H9 (cell line): Measurements from ENCODE around the gene ZBTB44. TPM values are rescaled to one million over a fixed set of nuclear protein-coding genes. Genes with fewer than 3 reads are reported as not detected.

Experiments
- DNase-seq: peaks from one replicate; pipeline ENCODE4 v3.0.0-alpha.2; 2017
- H2AFZ ChIP-seq: one replicate; pipeline ENCODE4 v1.6.1; 2013; ENCODE audit warnings: mild to moderate bottlenecking, low read length, control low read depth, moderate library complexity
- H2AK5ac ChIP-seq: 2 replicates; pipeline ENCODE4 v1.6.1; 2013; ENCODE audit warnings: low read length, control low read depth, mixed read lengths; ENCODE audit not compliant: insufficient read length
- H2BK120ac ChIP-seq: one replicate; pipeline ENCODE4 v1.6.1; 2013; ENCODE audit warnings: low read depth, mild to moderate bottlenecking, low read length, control low read depth, inconsistent platforms; ENCODE audit not compliant: poor library complexity, severe bottlenecking
- H2BK12ac ChIP-seq: 2 replicates; pipeline ENCODE4 v1.6.1; 2013; ENCODE audit warnings: low read length, control low read depth, mixed read lengths, low read depth; ENCODE audit not compliant: insufficient read length
- H2BK15ac ChIP-seq: 2 replicates; pipeline ENCODE4 v1.6.1; 2013; ENCODE audit warnings: low read depth, low read length, control low read depth
- H2BK20ac ChIP-seq: one replicate; pipeline ENCODE4 v1.6.1; 2013; ENCODE audit warnings: low read depth, mild to moderate bottlenecking, low read length, control low read depth, inconsistent platforms; ENCODE audit not compliant: poor library complexity, severe bottlenecking
- H2BK5ac ChIP-seq: 2 replicates; pipeline ENCODE4 v1.6.1; 2013; ENCODE audit warnings: low read length, control low read depth, mixed read lengths; ENCODE audit not compliant: insufficient read length
- H3K14ac ChIP-seq: 2 replicates; pipeline ENCODE4 v1.6.1; 2013; ENCODE audit warnings: low read length, control low read depth; ENCODE audit not compliant: insufficient read depth
- H3K18ac ChIP-seq: 2 replicates; pipeline ENCODE4 v1.6.1; 2013; ENCODE audit warnings: low read depth, mild to moderate bottlenecking, mixed read lengths, low read length, control low read depth; ENCODE audit not compliant: insufficient read length
- H3K23ac ChIP-seq: 2 replicates; pipeline ENCODE4 v1.6.1; 2013; ENCODE audit warnings: low read length, control low read depth, mixed read lengths, low read depth; ENCODE audit not compliant: insufficient read length
- H3K23me2 ChIP-seq: 2 replicates; pipeline ENCODE4 v1.6.1; 2013; ENCODE audit warnings: low read depth, mild to moderate bottlenecking, mixed read lengths, low read length, control low read depth; ENCODE audit not compliant: insufficient read length, poor library complexity, severe bottlenecking
- H3K27ac ChIP-seq: 2 replicates; pipeline ENCODE4 v1.5.1; 2013; ENCODE audit warnings: low read length, control low read depth, mixed read lengths, low read depth; ENCODE audit not compliant: insufficient read length
- H3K27me3 ChIP-seq: 2 replicates; pipeline ENCODE4 v1.6.1; 2013; ENCODE audit warnings: low read length, control low read depth, inconsistent platforms; ENCODE audit not compliant: insufficient read depth
- H3K4ac ChIP-seq: 2 replicates; pipeline ENCODE4 v1.6.1; 2013; ENCODE audit warnings: low read depth, mild to moderate bottlenecking, control low read depth, inconsistent platforms, low read length, moderate library complexity
- H3K4me1 ChIP-seq: 2 replicates; pipeline ENCODE4 v1.6.1; 2013; ENCODE audit warnings: low read length, control low read depth, inconsistent platforms; ENCODE audit not compliant: insufficient read depth
- H3K4me2 ChIP-seq: 2 replicates; pipeline ENCODE4 v1.6.1; 2013; ENCODE audit warnings: low read length, control low read depth, mixed read lengths; ENCODE audit not compliant: insufficient read length, insufficient read depth
- H3K56ac ChIP-seq: 2 replicates; pipeline ENCODE4 v1.6.1; 2013; ENCODE audit warnings: low read depth, mild to moderate bottlenecking, mixed read lengths, low read length, control low read depth; ENCODE audit not compliant: insufficient read length
- H3K79me1 ChIP-seq: 2 replicates; pipeline ENCODE4 v1.6.1; 2013; ENCODE audit warnings: low read depth, mild to moderate bottlenecking, moderate library complexity, low read length, control low read depth, inconsistent platforms; ENCODE audit not compliant: insufficient read depth, poor library complexity, severe bottlenecking
- H3K79me2 ChIP-seq: 2 replicates; pipeline ENCODE4 v1.6.1; 2013; ENCODE audit warnings: low read length, control low read depth, inconsistent platforms; ENCODE audit not compliant: insufficient read depth
- H3K9ac ChIP-seq: 2 replicates; pipeline ENCODE4 v1.6.1; 2013; ENCODE audit warnings: low read length, control low read depth, mixed read lengths; ENCODE audit not compliant: insufficient read length; ENCODE audit errors: extremely low read depth
- H3K9me3 ChIP-seq: one replicate; pipeline ENCODE4 v1.6.1; 2013; ENCODE audit warnings: low read depth, low read length, inconsistent platforms; ENCODE audit not compliant: control insufficient read depth
- H3T11ph ChIP-seq: one replicate; pipeline ENCODE4 v1.6.1; 2013; ENCODE audit warnings: mild to moderate bottlenecking, low read length, control low read depth, inconsistent platforms
- H4K20me1 ChIP-seq: one replicate; pipeline ENCODE4 v1.6.1; 2013; ENCODE audit not compliant: control insufficient read depth, insufficient read length, insufficient read depth
- H4K5ac ChIP-seq: 2 replicates; pipeline ENCODE4 v1.6.1; 2013; ENCODE audit warnings: low read depth, mild to moderate bottlenecking, mixed read lengths, low read length, control low read depth; ENCODE audit not compliant: insufficient read length
- H4K8ac ChIP-seq: replicated peaks from 2 replicates; pipeline ENCODE4 v1.6.1; 2013; ENCODE audit warnings: low read length, control low read depth, mixed read lengths, low read depth; ENCODE audit not compliant: insufficient read length
- H4K91ac ChIP-seq: 2 replicates; pipeline ENCODE4 v1.6.1; 2013; ENCODE audit warnings: low read depth, mild to moderate bottlenecking, moderate library complexity, mixed read lengths, low read length, control low read depth; ENCODE audit not compliant: insufficient read length
- H3K27ac Mint-ChIP-seq, 3 experiments: 2 replicates in 2 of 3; 3 replicates in 1 of 3; pipeline ENCODE4 v1.8.0; 2020 to 2021; ENCODE audit warnings: mixed read lengths in 3 of 3, mild to moderate bottlenecking in 1 of 3, moderate library complexity in 1 of 3
- H3K27me3 Mint-ChIP-seq: 2 replicates; pipeline ENCODE4 v1.8.0; 2021; ENCODE audit warnings: low read depth, mild to moderate bottlenecking, moderate library complexity, mixed read lengths
- H3K36me3 Mint-ChIP-seq, 3 experiments: 2 replicates in 2 of 3; 3 replicates in 1 of 3; pipeline ENCODE4 v1.8.0; 2020 to 2021; ENCODE audit warnings: low read depth in 3 of 3, mixed read lengths in 3 of 3; ENCODE audit not compliant: insufficient read depth in 1 of 3
- H3K4me1 Mint-ChIP-seq, 2 experiments: 2 replicates each; pipeline ENCODE4 v1.8.0; 2020; ENCODE audit warnings: mixed read lengths in 2 of 2
- H3K4me3 Mint-ChIP-seq, 2 experiments: 2 replicates in 1 of 2; 3 replicates in 1 of 2; pipeline ENCODE4 v1.8.0; 2020 to 2021; ENCODE audit warnings: mild to moderate bottlenecking in 2 of 2, mixed read lengths in 2 of 2, moderate library complexity in 1 of 2
- H3K9me3 Mint-ChIP-seq, 2 experiments: 2 replicates in 1 of 2; 3 replicates in 1 of 2; pipeline ENCODE4 v1.8.0; 2020; ENCODE audit warnings: mild to moderate bottlenecking in 2 of 2, mixed read lengths in 2 of 2, moderate library complexity in 1 of 2
- CTCF ChIP-seq: fragments of 200-600 bp; sonication (generic); conservative IDR thresholded peaks from 3 replicates; pipeline ENCODE4 v1.8.0; 2021; ENCODE audit warnings: antibody characterized with exemption, mild to moderate bottlenecking
- WGBS: extraction: QIAGEN DNeasy Blood & Tissue Kit; methylation state at CpG from one replicate; pipeline ENCODE4 v1.1.7; 2013; ENCODE audit warnings: missing lambda C conversion rate, low lambda C conversion rate, mixed read lengths; ENCODE audit not compliant: insufficient read length; ENCODE audit errors: extremely low coverage; 5-methylcytosine and 5-hydroxymethylcytosine counted together
- total RNA-seq: library from RNA; stranded (reverse); gene quantifications from 2 replicates; pipeline ENCODE4 v1.2.1, GENCODE V29; 2021

Gene ZBTB44
- total RNA-seq, 1 experiment from 2014 or later: 67.7 TPM

- H3K4ac ChIP-seq: no peak overlapping the region
- no peak overlapping the region for H3K56ac ChIP-seq
- H3K4me2 ChIP-seq: no peak overlapping the region
- no peak overlapping the region for H2AFZ ChIP-seq
- H3K27me3 Mint-ChIP-seq: no peaks in the 10 kb centered on the region
- no peak overlapping the region for H2BK120ac ChIP-seq
- no peak for TF ChIP-seq CTCF
- H4K20me1 ChIP-seq: no peaks in the 10 kb centered on the region
- H3K23me2 ChIP-seq: no peaks in the 10 kb centered on the region
- H2BK12ac ChIP-seq: no peak overlapping the region
- no peak overlapping the region for H4K91ac ChIP-seq
- no peaks in the 10 kb centered on the region; a peak in 1 of 7 replicates for H3K36me3 Mint-ChIP-seq
- peaks cover 13 to 18% of the 10 kb centered on the region in 2 experiments for H3K4me1 Mint-ChIP-seq
- no peak overlapping the region for H3K23ac ChIP-seq
- no peak overlapping the region for H3K27ac ChIP-seq
- no peak overlapping the region for H2BK5ac ChIP-seq
- no peak overlapping the region for H2BK20ac ChIP-seq
- H4K8ac ChIP-seq: no peak overlapping the region
- no peak overlapping the region for H3T11ph ChIP-seq
- H3K9ac ChIP-seq: no peak overlapping the region
- H2AK5ac ChIP-seq: no peak overlapping the region
- H3K27ac Mint-ChIP-seq: no peak overlapping the region; a peak in 1 of 7 replicates
- no peak overlapping the region for H2BK15ac ChIP-seq
- no peak overlapping the region for H3K18ac ChIP-seq
- H3K4me1 ChIP-seq: peaks cover 4% of the 10 kb centered on the region; the same call in 1 of the 2 replicates
- no peaks in the 10 kb centered on the region for H3K27me3 ChIP-seq
- no peak overlapping the region for H4K5ac ChIP-seq
- H3K14ac ChIP-seq: no peak overlapping the region
- H3K4me3 Mint-ChIP-seq: no peak overlapping the region
- no CpG with 5 or more reads among the region's 11 CpGs for WGBS
- no peaks in the 10 kb centered on the region for H3K79me1 ChIP-seq
- no peaks in the 10 kb centered on the region for H3K9me3 Mint-ChIP-seq
- no peaks in the 10 kb centered on the region for H3K9me3 ChIP-seq
- DNase-seq: no peak
- H3K79me2 ChIP-seq: no peaks in the 10 kb centered on the region
Measured at GRCh38 chr11:130183878-130184610, 130.7 kb downstream of the ZBTB44 start.
